HUES64 (cell line): ENCODE results near the gene CSF2.
"Not testable (repeated sequence)": the region's sequence is repeated elsewhere in the genome, so short reads cannot be mapped to it uniquely, and the experiment has no call there.

Experiments
- H3K27ac ChIP-seq: 2 replicates; pipeline ENCODE4 v1.7.0; 2013; ENCODE audit warnings: low read depth, low read length, inconsistent platforms
- H3K27me3 ChIP-seq: 2 replicates; pipeline ENCODE4 v1.6.1; 2013; ENCODE audit warnings: mild to moderate bottlenecking, low read length; ENCODE audit not compliant: insufficient read depth
- H3K36me3 ChIP-seq: 2 replicates; pipeline ENCODE4 v1.6.1; 2013; ENCODE audit warnings: mild to moderate bottlenecking, low read length; ENCODE audit not compliant: insufficient read depth
- H3K4me1 ChIP-seq: 2 replicates; pipeline ENCODE4 v1.6.1; 2013; ENCODE audit warnings: mild to moderate bottlenecking, low read length, moderate library complexity; ENCODE audit not compliant: insufficient read depth
- H3K4me3 ChIP-seq: 2 replicates; pipeline ENCODE4 v1.5.1; 2013; ENCODE audit warnings: mild to moderate bottlenecking, low read length, moderate library complexity
- H3K9ac ChIP-seq: 2 replicates; pipeline ENCODE4 v1.6.1; 2013; ENCODE audit warnings: mild to moderate bottlenecking, low read depth, low read length
- H3K9me3 ChIP-seq: 2 replicates; pipeline ENCODE4 v1.6.1; 2013; ENCODE audit warnings: low read depth, low read length; ENCODE audit not compliant: insufficient read depth
- WGBS: fragments of 150-250, 120-280 bp; methylation state at CpG from one replicate; pipeline ENCODE4 v1.1.7; 2013; ENCODE audit warnings: missing lambda C conversion rate; 5-methylcytosine and 5-hydroxymethylcytosine counted together

The CSF2 gene

DNA sequence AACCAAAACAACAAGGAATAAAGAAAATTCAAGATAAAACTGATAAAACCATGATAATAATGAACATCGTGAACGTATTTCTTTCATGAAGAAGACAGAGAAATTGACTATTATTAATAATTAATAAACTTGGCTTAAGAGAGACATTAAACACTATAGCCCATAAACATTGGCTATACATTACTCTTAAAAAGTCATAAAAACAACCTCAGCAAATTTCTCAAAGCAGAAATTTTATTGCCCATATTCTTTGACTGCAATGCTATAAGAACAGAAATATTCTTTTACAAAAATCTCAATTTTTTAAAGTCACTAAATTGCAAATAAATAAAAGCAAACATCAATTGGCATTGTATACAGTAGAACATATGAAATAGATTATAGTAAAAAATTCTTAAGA, 42.5 kb downstream of the CSF2 start:
- WGBS: no CpG with 5 or more reads among the region's 2 CpGs
- no peaks in the 10 kb centered on the region for H3K36me3 ChIP-seq
- no peak overlapping the region for H3K9ac ChIP-seq
- no peaks in the 10 kb centered on the region for H3K9me3 ChIP-seq
- H3K4me3 ChIP-seq: no peak overlapping the region
- no peaks in the 10 kb centered on the region for H3K4me1 ChIP-seq
- H3K27me3 ChIP-seq: no peaks in the 10 kb centered on the region
- no peak overlapping the region for H3K27ac ChIP-seq

DNA sequence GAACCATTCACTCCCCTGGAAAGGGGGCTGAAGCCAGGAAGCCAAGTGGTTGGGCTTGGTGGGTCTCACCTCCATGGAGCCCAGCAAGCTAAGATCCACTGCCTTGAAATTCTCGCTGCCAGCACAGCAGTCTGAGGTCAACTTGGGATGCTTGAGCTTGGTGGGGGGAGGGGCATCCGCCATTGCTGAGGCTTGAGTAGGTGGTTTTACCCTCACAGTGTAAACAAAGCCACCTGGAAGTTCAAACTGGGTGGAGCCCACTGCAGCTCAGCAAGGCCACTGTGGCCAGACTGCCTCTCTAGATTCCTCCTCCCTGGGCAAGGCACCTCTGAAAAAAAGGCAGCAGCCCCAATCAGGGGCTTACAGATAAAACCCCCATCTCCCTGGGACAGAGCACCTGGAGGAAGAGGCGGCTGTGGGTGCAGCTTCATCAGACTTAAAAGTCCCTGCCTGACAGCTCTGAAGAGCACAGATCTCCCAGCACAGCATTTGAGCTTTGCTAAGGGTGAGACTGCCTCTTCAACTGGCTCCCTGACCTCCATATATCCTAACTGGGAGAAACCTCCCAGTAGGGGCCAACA, 43.4 kb downstream of the CSF2 start:
- H3K36me3 ChIP-seq, H3K4me1 ChIP-seq, H3K27me3 ChIP-seq, H3K9ac ChIP-seq, H3K27ac ChIP-seq, H3K9me3 ChIP-seq, H3K4me3 ChIP-seq: not testable (repeated sequence)
- 72% methylated on average over 3 of the region's 3 CpGs for WGBS

DNA sequence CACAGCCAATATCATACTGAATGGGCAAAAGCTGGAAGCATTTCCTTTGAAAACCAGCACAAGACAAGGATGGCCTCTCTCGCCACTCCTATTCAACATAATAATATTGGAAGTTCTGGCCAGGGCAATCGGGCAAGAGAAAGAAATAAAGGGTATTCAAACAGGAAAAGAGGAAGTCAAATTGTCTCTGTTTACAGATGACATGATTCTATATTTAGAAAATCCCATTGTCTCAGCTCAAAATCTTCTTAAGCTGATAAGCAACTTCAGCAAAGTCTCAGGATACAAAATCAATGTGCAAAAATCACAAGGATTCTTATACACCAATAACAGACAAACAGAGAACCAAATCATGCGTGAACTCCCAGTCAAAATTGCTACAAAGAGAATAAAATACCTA, 47.1 kb downstream of the CSF2 start:
- H3K27me3 ChIP-seq, H3K4me3 ChIP-seq, H3K9ac ChIP-seq, H3K36me3 ChIP-seq, H3K27ac ChIP-seq, H3K9me3 ChIP-seq, H3K4me1 ChIP-seq: not testable (repeated sequence)
- WGBS: 88% methylated on average over 2 of the region's 3 CpGs

DNA sequence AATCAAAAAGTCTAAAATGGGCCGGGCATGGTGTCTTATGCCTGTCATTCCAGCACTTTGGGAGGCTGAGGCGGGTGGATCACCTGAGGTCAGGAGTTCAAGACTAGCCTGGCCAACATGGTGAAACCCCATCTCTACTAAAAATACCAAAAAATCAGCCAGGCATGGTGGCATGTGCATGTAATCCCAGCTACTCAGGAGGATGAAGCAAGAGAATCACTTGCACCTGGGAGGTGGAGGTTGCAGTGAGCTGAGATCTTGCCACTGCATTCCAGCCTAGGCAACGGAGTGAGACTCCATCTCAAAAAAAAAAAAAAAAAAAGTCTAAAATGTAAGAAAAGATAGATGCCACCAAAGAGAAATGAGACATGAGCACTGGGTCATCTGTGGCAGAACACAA, 49.4 kb downstream of the CSF2 start:
- WGBS: 92% methylated on average over 2 of the region's 3 CpGs
- not testable (repeated sequence) for H3K27ac ChIP-seq, H3K36me3 ChIP-seq, H3K9ac ChIP-seq, H3K4me3 ChIP-seq, H3K9me3 ChIP-seq, H3K27me3 ChIP-seq, H3K4me1 ChIP-seq

- H3K4me1 ChIP-seq, H3K36me3 ChIP-seq, H3K27me3 ChIP-seq, H3K9ac ChIP-seq, H3K9me3 ChIP-seq, H3K27ac ChIP-seq, H3K4me3 ChIP-seq: not testable (repeated sequence)
- WGBS: 94% methylated on average over 4 of the region's 4 CpGs
Measured at GRCh38 chr5:132123578-132123977, 50.0 kb downstream of the CSF2 start.
